Duodenal mucosa (tissue), 2 donors: ENCODE results near the gene SPOCK3.

ENCODE experiments used
- H3K27ac ChIP-seq: one replicate; pipeline ENCODE4 v1.7.0; 2013; ENCODE audit warnings: low read depth, low read length
- H3K27me3 ChIP-seq, 2 donors: one replicate each; pipeline ENCODE4 v1.7.0; 2013; ENCODE audit warnings: low read length in 2 of 2, control low read depth in 1 of 2; ENCODE audit not compliant: insufficient read depth in 2 of 2, control insufficient read depth in 1 of 2
- H3K36me3 ChIP-seq, 2 donors: one replicate each; pipeline ENCODE4 v1.7.0; 2013; ENCODE audit warnings: low read length in 2 of 2, control low read depth in 1 of 2; ENCODE audit not compliant: insufficient read depth in 2 of 2, control insufficient read depth in 1 of 2
- H3K4me1 ChIP-seq, 2 donors: one replicate each; pipeline ENCODE4 v1.7.0; 2013; ENCODE audit warnings: low read length in 2 of 2, control low read depth in 1 of 2; ENCODE audit not compliant: insufficient read depth in 2 of 2, control insufficient read depth in 1 of 2
- H3K4me3 ChIP-seq, 2 donors: one replicate each; pipeline ENCODE4 v1.7.0; 2013; ENCODE audit warnings: low read length in 2 of 2, low read depth in 1 of 2
- H3K9ac ChIP-seq, 2 donors: one replicate each; pipeline ENCODE4 v1.7.0; 2013; ENCODE audit warnings: low read length in 2 of 2, low read depth in 1 of 2
- H3K9me3 ChIP-seq, 2 donors: one replicate each; pipeline ENCODE4 v1.7.0; 2013; ENCODE audit warnings: low read length in 2 of 2, control low read depth in 1 of 2; ENCODE audit not compliant: control insufficient read depth in 1 of 2

SPOCK3 gene

GRCh38 chr4:167052631-167053091, 181.6 kb downstream of the SPOCK3 start:
- Histone ChIP-seq H3K36me3 (no peaks in the 10 kb centered on the region), H3K4me3 (no peak overlapping the region), H3K27ac (no peak overlapping the region), H3K9ac (no peak overlapping the region), H3K9me3 (no peaks in the 10 kb centered on the region), H3K4me1 (no peaks in the 10 kb centered on the region), H3K27me3 (no peaks in the 10 kb centered on the region)

- no peaks in the 10 kb centered on the region for H3K9me3 ChIP-seq
- no peak overlapping the region for H3K27ac ChIP-seq
- H3K4me3 ChIP-seq: no peak overlapping the region
- H3K27me3 ChIP-seq: no peaks in the 10 kb centered on the region
- H3K36me3 ChIP-seq: no peaks in the 10 kb centered on the region
- H3K4me1 ChIP-seq: no peaks in the 10 kb centered on the region
- no peak overlapping the region for H3K9ac ChIP-seq
These were observed 185.0 kb downstream of the SPOCK3 start for GRCh38 chr4:167049257-167049656.

GRCh38 chr4:167041524-167041923, 192.8 kb downstream of the SPOCK3 start:
- Histone ChIP-seq H3K36me3 (no peaks in the 10 kb centered on the region), H3K9ac (no peak overlapping the region)

GRCh38 chr4:167035390-167035789, 198.9 kb downstream of the SPOCK3 start:
- no peaks in the 10 kb centered on the region for H3K36me3 ChIP-seq
- no peak overlapping the region for H3K4me3 ChIP-seq
- H3K4me1 ChIP-seq: no peaks in the 10 kb centered on the region
- no peaks in the 10 kb centered on the region for H3K9me3 ChIP-seq
- no peak overlapping the region for H3K9ac ChIP-seq
- no peak overlapping the region for H3K27ac ChIP-seq
- no peaks in the 10 kb centered on the region for H3K27me3 ChIP-seq

More at GRCh38 chr4:167041524-167041923, 192.8 kb downstream of the SPOCK3 start:
- Histone ChIP-seq H3K4me3 (no peak overlapping the region), H3K4me1 (no peaks in the 10 kb centered on the region), H3K27me3 (no peaks in the 10 kb centered on the region), H3K27ac (no peak overlapping the region), H3K9me3 (no peaks in the 10 kb centered on the region)

- Histone ChIP-seq H3K27me3 (no peaks in the 10 kb centered on the region), H3K36me3 (no peaks in the 10 kb centered on the region), H3K9ac (no peak overlapping the region), H3K4me3 (no peak overlapping the region), H3K27ac (no peak overlapping the region), H3K4me1 (no peaks in the 10 kb centered on the region), H3K9me3 (no peaks in the 10 kb centered on the region)
These were observed 199.3 kb downstream of the SPOCK3 start for GRCh38 chr4:167034983-167035382.

- Histone ChIP-seq H3K27me3 (no peaks in the 10 kb centered on the region), H3K4me1 (no peaks in the 10 kb centered on the region), H3K4me3 (no peak overlapping the region)
These were observed 201.4 kb downstream of the SPOCK3 start for GRCh38 chr4:167032871-167033270.

GRCh38 chr4:167031534-167032156, 202.6 kb downstream of the SPOCK3 start:
- Histone ChIP-seq H3K9me3 (no peaks in the 10 kb centered on the region), H3K4me1 (no peaks in the 10 kb centered on the region), H3K27me3 (no peaks in the 10 kb centered on the region), H3K36me3 (no peaks in the 10 kb centered on the region), H3K9ac (no peak overlapping the region), H3K4me3 (no peak overlapping the region), H3K27ac (no peak overlapping the region)

More at GRCh38 chr4:167032871-167033270, 201.4 kb downstream of the SPOCK3 start:
- Histone ChIP-seq H3K9ac (no peak overlapping the region), H3K36me3 (no peaks in the 10 kb centered on the region), H3K27ac (no peak overlapping the region), H3K9me3 (no peaks in the 10 kb centered on the region)

- H3K9ac ChIP-seq: no peak overlapping the region
- H3K9me3 ChIP-seq: no peaks in the 10 kb centered on the region
- H3K36me3 ChIP-seq: no peaks in the 10 kb centered on the region
- no peak overlapping the region for H3K27ac ChIP-seq
- H3K4me1 ChIP-seq: no peaks in the 10 kb centered on the region
- no peak overlapping the region for H3K4me3 ChIP-seq
- no peaks in the 10 kb centered on the region for H3K27me3 ChIP-seq
These were observed 205.3 kb downstream of the SPOCK3 start for GRCh38 chr4:167028976-167029375.

- Histone ChIP-seq H3K4me3 (no peak overlapping the region), H3K36me3 (no peaks in the 10 kb centered on the region), H3K9me3 (no peaks in the 10 kb centered on the region), H3K27me3 (no peaks in the 10 kb centered on the region), H3K27ac (no peak overlapping the region), H3K9ac (no peak overlapping the region), H3K4me1 (no peaks in the 10 kb centered on the region)
These were observed 208.6 kb downstream of the SPOCK3 start for GRCh38 chr4:167025670-167026069.

GRCh38 chr4:167023364-167023925, 210.8 kb downstream of the SPOCK3 start:
- Histone ChIP-seq H3K36me3 (no peaks in the 10 kb centered on the region), H3K27me3 (no peaks in the 10 kb centered on the region), H3K9ac (no peak overlapping the region), H3K27ac (no peak overlapping the region), H3K4me3 (no peak overlapping the region), H3K4me1 (no peaks in the 10 kb centered on the region), H3K9me3 (no peaks in the 10 kb centered on the region)
